ENCODE results near the gene DEPDC4.
"Not testable (repeated sequence)": the region's sequence is repeated elsewhere in the genome, so short reads cannot be mapped to it uniquely, and the experiment has no call there.

DEPDC4 gene

DNA sequence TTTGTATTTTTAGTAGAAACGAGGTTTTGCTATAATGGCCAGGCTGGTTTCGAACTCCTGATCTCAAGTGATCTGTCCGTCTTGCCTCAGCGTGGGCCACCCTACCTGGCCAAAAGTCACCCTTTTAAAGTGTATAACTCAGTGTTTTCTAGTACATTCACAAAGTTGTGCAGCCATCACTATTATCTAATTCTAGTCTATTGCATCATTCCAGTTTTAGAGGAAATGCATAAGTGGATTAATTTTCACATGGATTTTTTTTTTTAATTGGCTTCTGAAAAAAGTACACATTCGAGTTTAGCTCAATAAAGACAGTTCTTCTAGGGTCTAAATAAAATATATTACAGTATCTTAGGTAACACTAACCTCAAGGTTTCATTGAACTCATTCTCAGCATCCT is 3.7 kb downstream of the DEPDC4 start:
- no peak for DNase-seq (ENCODE audit: low read depth in 2 of 2)

DNA sequence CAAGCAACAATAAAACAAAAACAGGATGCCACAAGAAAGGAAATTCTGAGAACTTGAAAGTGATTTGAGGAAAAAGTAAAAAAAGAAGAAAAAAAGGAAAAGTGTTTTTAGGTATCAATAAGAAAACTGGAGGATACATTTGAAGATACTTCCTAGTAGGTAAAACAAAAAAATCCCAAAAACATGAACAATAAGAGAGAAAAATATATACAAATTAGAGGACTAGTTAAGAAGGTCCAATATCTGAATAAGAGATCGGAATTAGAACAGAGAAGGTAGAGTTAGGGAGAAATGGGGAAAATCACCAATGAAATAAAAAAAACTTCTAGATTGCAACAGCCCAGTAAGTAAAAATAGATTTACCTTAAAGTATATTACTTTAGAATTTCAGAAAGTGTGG is 8.8 kb downstream of the DEPDC4 start:
- no peak for DNase-seq (ENCODE audit: low read depth in 2 of 2)

DNA sequence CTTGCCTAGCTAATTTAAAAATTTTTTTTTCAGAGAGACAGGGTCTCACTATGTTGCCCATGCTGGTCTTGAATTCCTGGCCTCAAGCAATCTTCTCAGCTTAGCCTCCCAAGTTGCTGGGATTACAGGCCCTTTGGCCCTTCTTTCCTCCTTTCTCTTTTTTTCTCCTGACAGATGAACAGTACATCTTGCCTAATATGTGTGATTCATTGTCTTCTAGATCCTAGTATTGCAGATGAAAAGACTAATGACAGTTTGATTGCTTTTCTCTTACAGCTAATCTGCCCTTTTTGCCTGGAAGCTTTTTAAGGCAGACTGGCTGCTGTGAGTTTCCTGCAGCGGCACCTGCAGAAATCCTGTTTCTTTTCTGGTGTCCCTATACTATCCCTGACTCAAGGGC is 12.0 kb downstream of the DEPDC4 start:
- no peak for DNase-seq (ENCODE audit: low read depth in 2 of 2)

DNA sequence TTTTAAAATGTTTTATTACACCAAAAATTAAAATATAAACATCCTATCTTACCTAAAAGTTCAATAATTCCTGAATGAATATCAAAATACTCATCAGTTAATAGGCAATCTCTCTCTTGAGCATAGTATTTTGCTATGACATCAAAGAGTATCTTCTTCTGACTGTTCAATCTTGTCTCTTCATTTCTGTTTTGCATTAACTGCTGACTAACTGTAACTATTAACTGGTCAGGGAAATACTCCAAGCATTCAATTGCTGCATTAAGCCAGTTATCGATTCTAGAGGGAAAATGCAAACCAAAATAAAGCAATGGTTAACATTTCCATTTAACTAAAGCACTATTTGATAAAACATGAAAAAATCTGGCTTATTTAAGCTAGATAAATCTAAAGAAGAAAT is 13.4 kb downstream of the DEPDC4 start:
- no peak for DNase-seq (ENCODE audit: low read depth in 2 of 2)

DNA sequence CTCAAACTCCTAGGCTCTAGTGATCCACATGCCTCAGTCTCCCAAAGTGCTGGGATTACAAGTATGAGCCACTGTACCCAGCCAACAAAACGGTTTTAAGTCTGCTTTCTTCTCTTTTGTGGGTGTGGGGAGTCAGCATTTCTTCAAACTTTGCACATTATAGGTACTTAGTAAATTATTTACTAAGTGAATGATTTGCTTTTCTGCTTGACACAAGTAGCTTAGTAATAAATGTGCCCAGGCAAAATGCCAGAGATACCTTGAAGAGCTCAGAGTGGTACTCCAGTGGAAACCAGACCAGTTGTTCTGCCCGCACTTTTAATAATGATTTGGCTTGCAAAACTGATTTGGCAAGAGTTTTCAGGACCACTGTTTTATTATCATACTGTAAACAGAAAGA is 15.0 kb downstream of the DEPDC4 start:
- no peak for DNase-seq (ENCODE audit: low read depth in 2 of 2)

DNA sequence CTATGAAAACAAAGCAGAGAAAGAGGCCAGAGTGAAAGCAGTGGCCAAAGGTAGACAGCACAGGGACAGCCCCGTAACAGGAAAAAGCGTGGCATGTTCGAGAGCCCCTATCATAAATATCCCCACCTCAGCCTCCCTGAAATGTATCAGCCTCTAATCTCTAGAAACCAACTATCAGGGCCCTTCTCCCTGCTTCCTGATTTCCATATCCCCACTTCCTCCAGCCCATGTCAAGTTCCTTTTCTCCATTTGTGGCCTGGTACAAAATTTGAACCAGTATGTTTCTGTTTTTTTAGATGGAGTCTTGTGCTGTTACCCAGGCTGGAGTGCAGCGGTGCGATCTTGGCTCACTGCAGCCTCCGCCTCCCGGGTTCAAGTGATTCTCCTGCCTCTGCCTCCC is 16.9 kb downstream of the DEPDC4 start:
- DNase-seq (ENCODE audit: low read depth in 2 of 2): no peak

DNA sequence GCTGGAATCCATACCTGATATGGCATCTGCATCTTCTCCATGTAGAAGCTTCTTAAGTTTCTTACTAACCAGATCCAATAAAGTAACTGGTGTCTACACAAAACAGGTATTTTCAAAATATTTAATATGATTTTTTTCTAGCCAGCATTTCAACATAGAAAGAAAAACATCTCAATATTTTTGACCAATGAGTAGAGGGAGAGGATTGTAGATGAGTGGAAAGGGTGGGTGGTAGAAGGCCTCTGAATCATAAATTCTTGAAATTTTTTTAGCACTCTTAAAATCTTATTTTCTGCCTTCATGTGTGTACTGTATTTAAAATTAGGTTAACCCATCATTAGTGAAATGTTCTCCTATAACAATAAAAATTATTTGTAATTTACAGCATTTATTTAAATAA is 18.0 kb downstream of the DEPDC4 start:
- DNase-seq (ENCODE audit: low read depth in 2 of 2): no peak

DNA sequence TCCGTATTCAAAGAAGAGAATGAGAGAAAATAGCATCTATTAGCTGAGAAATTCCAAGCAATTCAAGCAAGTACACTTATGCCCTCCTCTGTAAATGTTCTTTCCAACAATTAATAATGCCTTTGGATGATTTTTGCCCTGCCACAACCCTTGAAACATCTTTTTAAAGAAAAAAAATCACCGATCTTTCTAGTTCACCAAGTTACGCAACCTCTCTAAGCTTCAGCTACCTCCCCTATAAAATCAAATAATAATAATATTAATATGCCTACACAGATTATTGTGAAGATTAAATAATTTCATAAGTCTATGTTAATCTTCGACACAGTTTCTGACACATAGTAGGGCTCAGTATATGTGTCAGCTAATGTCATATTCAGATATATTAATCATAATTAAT is 19.1 kb downstream of the DEPDC4 start:
- no peak for DNase-seq (ENCODE audit: low read depth in 2 of 2)

DNA sequence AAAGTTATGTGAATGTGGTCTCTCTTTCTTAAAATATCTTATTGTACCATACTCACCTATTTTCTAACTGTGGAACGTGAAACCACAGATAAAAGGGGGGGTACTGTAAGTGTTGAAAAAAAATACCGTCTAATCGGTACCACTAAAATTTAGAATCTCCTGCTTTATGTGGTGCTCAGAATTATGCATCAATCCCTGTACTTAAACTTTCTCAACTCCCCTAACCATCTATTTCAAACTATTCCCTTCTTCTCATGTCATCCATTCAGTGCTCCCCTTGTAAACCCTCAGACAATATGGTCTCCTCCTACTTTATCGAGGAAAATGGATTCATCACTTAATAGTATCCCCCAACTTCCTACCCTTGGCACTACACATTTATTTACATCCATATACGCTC is 23.7 kb downstream of the DEPDC4 start:
- no peak for DNase-seq (ENCODE audit: low read depth in 2 of 2)

DNA sequence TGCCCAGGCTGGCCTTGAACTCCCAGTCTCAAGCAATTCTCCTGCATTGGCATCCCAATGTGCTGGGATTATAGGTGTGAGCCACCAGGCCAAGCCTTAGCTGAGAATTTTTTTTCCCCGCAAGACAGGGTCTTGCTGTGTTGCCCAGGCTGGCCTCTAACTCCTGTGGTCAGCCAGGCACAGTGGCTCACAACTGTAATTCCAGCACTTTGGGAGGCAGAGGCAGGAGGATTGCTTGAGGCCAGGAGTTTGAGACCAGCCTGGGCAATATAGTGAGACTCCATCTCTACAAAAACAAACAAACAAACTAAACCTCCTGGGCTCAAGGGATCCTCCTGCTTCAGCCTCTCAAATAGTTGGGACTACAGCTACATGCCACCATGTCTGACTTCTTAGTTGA is 27.3 kb downstream of the DEPDC4 start:
- no peak for DNase-seq (ENCODE audit: low read depth in 2 of 2)

DNA sequence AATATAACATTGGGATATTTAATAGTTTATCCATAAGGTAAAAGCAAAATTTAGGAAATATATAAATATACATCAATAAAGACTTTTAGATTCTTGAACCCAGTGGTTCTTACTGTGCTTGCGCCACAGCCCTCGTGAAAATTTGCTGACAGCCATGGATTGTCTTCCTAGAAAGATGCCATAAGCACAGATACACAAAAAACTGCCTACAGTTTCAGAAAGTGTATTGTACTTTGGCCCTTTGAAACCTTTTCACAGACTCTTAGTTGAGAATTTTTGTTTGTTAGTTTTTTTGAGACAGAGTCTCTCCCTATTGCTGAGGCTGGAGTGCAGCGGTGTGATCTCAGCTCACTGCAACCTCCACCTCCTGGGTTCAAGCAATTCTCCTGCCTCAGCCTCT is 28.1 kb downstream of the DEPDC4 start:
- DNase-seq (ENCODE audit: low read depth in 2 of 2): no peak

DNA sequence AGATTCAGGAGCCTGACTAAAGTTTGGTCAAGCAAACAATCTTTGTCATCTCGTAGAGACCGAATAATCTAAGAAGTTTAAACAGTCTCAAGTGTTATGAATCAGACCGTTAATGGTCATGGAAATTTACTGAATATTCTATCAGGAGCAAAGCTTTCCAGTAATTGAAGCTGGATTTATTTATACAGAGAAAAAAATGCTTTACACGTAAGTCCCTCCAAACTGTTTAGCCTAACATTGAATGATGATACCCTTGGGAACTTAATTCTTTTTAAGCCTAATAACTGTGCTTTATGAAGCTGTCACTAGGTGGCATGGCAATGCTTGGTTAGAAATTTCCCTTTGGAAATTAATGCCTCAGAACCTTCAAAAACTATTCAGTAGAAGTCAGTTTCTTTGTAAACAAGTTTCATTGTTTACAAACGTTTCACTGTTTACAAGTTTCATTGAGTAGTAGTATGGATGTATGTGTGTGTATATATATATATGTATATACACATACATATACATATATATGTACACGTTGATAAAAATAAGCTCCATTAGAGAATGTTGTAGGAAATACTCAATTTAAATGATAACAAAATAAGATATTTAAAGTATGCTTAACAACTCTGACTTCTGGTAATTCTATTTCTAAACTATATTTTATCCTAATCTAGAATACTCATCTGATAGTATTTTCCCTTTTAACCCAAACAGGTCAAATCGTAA is 32.1 kb downstream of the DEPDC4 start:
- no peak for DNase-seq (ENCODE audit: low read depth in 2 of 2)

DNA sequence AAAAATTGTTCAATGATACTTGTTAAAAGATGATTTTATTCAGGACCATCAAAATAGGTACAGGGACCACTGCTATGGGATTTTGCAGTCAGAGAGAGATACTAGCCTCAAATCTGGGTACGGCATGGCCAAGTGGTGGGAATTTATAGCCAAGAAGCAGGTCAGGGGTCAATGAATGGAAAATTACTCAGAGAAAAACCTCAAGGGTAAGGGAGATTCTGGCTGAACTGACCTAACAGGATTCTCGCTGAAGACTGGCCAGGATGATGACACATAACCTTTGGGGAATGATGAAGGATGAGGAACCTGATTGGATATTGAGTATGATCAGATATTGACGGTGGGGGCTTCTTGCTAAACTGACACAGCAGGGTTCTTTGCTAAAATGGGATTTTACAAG is 32.7 kb downstream of the DEPDC4 start:
- no peak for DNase-seq (ENCODE audit: low read depth in 2 of 2)

DNA sequence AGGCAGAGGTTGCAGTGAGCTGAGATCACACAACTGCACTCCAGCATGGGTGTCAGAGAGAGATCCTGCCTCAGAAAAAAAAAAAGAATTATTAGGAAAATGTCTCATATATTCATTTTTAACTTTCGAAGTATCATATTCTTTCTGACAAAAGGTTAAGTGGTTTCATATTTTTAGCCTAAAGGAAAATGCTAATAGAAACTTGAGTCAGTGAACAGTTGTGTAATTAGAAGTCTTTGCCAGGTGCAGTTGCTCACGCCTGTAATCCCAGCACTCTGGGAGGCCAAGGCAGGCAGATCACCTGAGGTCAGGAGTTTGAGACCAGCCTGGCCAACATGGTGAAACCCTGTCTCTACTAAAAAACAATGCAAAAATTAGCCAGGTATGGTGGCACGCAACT is 35.0 kb downstream of the DEPDC4 start:
- not testable (repeated sequence) for DNase-seq (ENCODE audit: low read depth in 2 of 2)

DNA sequence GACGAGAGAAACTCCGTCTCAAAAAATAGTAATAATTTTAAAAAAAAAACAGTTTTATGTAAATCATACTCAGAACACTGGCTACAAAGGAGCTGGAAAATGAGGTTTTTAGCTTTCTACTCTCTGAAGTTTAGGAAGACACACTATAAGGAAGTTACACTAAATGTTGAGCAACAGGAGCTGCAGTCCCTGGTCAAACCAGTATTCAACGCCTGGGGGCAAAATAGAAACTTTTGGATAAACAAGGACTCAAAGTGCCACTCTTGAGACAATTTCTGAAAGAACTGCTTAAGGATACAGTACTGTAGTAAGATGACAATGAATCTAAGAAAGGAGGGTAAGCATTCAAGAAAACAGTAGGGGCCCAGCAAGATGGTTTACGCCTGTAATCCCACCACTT is 37.0 kb downstream of the DEPDC4 start:
- no peak for DNase-seq (ENCODE audit: low read depth in 2 of 2)

DNA sequence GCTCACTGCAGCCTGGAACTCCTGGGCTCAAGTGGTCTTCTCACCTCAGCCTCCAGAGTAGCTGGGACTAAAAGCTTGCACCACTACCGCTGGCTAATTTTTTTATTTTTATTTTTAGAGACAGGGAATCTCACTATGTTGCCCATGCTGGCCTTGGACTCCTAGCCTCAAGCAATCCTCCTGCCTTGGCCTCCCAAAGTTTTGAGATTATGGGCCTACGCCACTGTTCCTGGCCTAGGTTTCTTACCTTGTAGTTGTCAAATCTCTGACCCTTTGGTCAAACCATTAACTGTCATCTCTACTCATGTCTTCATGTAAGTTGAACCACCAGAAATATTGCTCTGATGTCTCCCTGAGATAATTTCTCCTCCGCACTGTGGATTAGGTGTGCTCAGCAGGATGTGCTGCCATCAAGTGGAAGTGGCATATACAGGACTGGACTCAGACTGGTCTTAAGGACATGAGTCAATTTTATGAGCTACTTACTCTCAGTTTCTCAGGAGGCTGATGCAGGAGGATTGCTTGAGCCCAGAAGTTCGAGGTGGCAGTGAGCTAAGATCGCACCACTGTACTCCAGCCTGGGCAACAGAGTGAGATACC is 37.7 kb downstream of the DEPDC4 start:
- DNase-seq (ENCODE audit: low read depth in 2 of 2): no peak

DNA sequence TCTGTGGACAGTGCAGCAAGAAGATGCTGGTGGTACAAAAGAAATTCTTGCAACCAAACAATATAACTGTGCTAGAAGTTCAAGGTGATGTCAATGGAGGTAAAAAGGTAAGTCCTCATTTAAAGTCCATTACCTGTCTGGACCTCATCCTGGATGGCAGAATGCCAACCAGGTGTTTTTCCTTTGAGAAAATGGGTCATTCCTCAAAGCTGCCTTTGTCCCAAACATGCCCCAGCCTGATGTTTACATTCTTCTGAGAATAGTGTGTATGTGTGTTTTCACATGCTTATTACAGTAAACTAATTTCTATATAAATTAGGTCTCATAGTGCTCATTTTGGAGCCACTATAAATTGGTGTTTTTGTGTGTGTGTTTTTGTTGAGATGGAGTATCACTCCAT is 41.4 kb downstream of the DEPDC4 start:
- no peak for DNase-seq (ENCODE audit: low read depth in 2 of 2)

DNA sequence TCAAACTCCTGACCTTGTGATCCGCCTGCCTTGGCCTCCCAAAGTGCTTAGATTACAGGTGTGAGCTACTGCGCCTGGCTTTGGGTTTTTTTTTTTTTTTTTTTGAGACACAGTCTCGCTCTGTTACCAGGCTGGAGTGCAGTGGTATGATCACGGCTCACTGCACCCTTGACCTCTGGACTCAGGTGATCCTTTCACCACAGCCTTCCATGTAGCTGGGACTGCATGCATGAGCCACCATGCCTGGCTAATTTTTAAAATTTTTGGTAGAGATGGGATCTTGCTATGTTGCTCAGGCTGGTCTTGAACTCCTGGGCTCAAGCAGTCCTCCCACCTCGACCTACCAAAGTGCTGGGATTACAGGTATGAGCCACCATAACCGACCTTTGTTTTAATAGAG is 44.7 kb downstream of the DEPDC4 start:
- not testable (repeated sequence) for DNase-seq (ENCODE audit: low read depth in 2 of 2)

DNA sequence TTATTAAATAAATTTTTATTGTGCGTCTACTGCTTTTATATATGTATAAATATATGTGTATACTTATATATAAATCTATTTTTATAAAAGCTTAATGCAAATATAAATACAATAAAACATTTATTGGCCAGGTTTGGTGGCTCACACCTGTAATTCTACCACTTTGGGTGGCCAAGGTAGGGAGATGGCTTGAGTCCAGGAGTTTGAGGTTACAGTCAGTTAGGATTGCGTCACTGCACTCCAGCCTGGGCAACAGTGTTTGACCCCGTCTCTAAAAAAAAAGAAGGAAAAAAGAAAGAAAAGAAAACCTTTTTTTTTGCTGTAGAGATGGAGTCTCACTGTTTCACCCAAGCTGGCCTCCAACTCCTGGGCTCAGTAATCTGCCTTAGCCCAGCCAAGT is 45.4 kb downstream of the DEPDC4 start:
- no peak for DNase-seq (ENCODE audit: low read depth in 2 of 2)

DNA sequence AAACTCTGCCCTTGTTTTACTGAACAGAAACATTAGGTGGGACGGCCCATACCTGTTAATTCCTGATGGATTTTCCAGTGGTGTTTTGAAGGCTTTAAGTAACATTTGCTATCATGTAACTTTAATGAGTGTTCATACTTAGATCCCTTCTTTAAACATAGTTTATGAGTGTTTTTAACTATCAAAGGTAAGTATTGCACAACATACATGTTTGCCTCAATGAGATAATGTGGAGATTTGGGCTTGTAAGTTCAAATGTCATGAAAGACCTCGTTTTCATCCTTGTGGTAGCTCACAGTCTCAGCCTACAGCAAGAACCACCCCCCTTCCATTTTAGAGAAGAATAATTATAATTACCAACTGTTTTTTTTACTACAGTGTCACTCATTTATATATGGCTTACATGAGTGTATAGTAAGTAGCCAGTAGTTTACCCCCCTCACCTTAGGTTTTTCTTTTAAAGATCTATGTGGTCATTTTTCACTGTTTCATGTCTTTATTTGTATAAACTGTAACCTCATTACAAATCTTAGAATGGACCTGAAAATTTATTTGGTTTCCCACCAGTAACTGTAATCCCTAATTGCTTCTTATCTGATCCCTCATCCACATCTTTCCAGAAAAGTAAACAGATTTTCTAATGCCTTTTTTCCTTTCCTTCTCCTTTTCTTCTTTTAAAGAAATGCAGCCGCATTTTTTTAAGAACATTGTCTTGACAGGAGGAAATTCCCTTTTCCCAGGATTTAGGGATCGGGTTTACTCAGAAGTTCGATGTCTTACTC is 47.4 kb downstream of the DEPDC4 start:
- DNase-seq (ENCODE audit: low read depth in 2 of 2): no peak

DNA sequence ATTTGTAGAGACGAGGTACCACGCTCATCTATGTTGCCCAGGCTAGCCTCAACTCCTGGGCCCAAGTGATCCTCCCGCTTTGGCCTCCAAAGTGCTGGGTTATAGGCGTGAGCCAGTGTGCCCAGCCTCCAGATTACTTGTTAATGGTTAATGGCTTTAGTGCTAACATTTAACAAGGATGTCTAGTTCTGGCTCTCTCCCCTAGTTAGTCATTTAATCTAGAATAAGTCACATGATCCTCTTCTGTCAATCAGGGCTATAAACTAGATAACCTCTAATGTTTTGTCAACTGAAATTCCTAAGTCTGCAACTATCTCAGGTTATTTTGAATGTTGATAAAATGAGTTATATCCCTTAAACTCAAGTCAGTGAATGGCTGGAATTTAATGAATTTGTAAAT is 50.5 kb downstream of the DEPDC4 start:
- no peak for DNase-seq (ENCODE audit: low read depth in 2 of 2)

DNA sequence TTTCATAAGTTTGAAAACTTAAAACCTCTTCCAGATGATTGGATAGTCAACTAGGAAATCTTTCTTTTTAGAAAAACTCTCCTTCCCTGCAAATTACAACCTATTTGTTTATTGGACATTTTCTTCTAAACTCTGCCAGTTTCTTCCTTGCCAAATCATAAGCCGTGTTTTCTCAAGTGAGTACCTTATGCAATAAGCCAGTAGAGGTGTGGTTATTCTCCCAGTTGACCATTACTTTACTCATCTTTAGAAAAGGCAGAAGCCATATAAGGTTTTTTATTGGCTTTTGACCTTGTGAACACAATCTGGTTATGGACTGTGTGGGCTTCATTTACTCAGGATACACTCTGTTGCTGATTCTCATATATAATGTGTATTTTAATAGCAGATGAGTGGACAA is 51.7 kb downstream of the DEPDC4 start:
- no peak for DNase-seq (ENCODE audit: low read depth in 2 of 2)

DNA sequence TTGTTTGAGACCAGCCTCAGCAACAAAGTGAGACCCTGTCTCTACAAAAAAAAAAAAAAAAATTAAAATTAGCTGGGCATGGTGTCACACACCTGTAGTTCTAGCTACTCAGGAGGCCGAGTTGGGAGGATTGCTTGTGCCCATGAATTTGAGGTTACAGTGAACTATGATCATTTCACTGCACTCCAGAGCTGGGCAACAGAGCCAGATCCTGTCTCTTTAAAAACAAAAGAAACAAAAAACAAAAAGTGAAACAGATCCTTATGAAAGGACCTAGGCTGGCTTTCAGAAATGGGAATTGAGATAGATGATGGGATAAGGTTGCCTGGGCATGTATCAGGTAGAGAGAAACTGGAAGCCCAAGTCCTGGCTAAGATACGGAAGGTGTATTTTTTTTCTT is 52.4 kb downstream of the DEPDC4 start:
- DNase-seq (ENCODE audit: low read depth in 2 of 2): no peak
